Measurements from ENCODE around the gene CD2AP. TPM values are rescaled to one million over a fixed set of nuclear protein-coding genes. Genes with fewer than 3 reads are reported as not detected.
A peak's percentile ranks its signal among the peaks of the same experiment; 100 is the strongest.
"Not testable (repeated sequence)": the region's sequence is repeated elsewhere in the genome, so short reads cannot be mapped to it uniquely, and the experiment has no call there.

CD2AP gene
- total RNA-seq, 2 experiments from 2014 or later: 35.0 to 35.7 TPM

DNA sequence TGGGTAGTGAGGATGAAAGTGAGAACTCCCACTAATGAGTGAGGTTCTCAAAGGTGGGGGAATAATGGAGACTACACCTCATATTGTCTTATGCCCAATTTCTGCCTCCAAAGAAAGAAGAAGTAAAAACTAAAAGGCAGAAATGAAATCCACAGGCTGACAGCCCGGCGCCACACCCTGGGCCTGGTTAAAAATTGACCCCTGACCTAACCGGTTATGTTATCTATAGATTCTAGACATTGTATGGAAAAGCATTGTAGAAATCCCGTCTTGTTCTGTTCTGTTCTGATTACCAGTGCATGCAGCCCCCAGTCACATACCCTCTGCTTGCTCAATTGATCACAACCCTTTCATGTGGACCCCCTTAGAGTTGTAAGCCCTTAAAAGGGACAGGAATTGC is 170.0 kb downstream of the CD2AP start:
- H3K9me3 Mint-ChIP-seq, H3K36me3 Mint-ChIP-seq, H3K4me1 Mint-ChIP-seq, DNase-seq, H3K27me3 Mint-ChIP-seq, H3K27ac Mint-ChIP-seq, H3K4me3 Mint-ChIP-seq: not testable (repeated sequence)

DNA sequence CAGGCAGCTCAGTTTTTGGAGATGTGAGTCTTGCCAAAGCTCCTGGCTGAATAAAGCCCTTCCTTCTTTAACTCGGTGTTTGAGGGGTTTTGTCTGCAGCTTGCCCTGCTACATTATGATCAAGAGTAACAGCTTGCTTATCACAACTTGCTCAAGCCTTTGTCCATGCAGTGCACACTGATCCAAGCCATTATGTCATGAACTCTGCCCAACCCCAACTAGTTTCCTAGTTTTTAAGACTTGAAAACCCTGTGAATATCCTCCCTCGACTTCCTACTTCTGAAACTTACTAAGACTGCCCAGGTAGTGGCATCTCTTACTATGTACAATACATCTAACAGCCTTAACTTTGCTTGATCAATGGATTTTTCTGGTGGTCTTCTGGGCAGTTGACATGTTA is 170.4 kb downstream of the CD2AP start:
- Mint-ChIP-seq H3K36me3 (no peaks in the 10 kb centered on the region), H3K27me3 (no peaks in the 10 kb centered on the region), H3K4me3 (no peak overlapping the region), H3K4me1 (no peaks in the 10 kb centered on the region), H3K9me3 (no peaks in the 10 kb centered on the region), H3K27ac (no peak overlapping the region)
- DNase-seq: no peak

DNA sequence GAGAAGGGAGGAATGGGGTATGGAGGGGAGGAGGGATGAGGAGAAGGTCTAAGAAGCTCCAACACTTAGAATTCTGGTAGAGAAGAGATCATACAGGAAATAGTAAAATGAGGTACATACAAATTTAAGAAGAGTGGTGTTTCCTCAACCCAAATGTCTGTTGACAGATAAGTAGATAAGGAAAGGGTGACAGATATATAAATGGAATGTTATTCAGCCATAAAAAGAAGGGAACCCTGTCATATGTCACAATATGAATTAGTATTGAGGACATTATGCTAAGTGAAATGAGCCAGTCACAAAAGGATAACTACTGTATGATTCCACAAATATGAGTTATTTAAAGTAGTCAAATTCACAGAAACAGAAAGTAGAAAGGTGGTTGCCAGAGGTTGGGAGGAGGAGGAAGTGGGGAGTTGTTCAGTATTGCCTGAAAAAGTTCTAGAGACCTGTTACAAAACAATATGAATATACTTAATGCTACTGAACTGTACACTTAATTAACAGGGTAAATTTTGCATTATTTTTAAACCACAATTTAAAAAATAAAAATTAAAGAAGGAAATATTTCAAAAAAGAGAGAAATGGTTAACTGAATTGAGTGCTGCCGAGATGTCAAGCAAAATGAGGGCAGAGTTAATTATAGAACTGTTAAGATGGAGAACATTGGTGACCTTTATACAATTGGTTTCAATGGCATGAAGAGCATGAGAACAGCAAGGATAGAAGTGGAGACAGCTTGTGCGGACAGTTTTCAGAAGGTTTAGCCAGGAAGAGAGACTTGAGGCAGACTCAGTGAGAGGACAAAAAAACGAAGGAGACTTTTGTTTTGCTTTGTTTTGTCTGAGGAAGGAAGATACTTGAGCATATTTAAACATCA is 173.2 kb downstream of the CD2AP start:
- DNase-seq: no peak
- Mint-ChIP-seq H3K27me3 (no peaks in the 10 kb centered on the region), H3K9me3 (no peaks in the 10 kb centered on the region), H3K36me3 (no peaks in the 10 kb centered on the region), H3K4me3 (no peak overlapping the region), H3K4me1 (no peaks in the 10 kb centered on the region), H3K27ac (no peak overlapping the region)

DNA sequence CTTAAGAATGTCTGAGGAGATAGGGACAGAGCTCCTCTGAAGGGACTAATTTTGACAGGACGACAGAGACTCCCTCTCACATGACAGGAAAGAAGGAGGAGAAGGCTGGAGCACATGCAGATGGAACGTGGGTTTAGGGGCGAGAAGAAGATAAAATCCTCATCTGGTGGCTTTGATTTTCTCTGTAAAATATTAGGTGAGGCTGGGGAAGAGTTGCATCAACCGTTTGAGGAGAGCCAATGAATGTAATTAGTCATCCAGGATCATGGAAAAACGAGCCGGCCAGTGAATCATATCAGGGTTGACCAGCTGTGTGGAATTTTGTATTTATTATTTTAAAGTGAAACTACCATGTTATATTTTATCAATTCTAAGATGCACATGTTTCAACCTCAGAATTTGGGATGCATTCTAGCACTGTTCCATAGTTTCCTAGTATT is 173.9 kb downstream of the CD2AP start:
- no peak overlapping the region for H3K27ac Mint-ChIP-seq
- DNase-seq: no peak
- H3K27me3 Mint-ChIP-seq: no peaks in the 10 kb centered on the region
- H3K36me3 Mint-ChIP-seq: no peaks in the 10 kb centered on the region
- peaks cover 4% of the 10 kb centered on the region for H3K4me1 Mint-ChIP-seq
- H3K4me3 Mint-ChIP-seq: no peak overlapping the region
- no peaks in the 10 kb centered on the region for H3K9me3 Mint-ChIP-seq

DNA sequence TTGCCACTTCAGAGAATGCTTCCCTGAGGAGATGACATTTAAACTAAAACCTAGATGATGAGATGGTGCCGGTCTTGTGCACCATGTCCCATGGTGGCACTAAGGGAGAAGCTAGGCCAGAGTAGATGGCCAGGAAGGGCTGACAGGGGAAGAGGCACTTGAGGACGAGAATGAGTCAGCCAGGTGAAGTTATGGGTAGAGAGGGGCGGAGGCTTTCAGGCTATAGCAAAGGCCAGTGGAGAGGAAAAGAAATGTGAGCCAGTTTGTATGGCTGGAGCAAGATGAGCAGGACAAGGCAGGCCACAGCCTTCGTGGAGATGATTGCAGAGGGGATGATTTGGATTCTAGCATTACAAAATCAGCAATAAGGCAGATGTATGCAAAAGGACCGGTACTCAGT is 176.1 kb downstream of the CD2AP start:
- H3K36me3 Mint-ChIP-seq: no peaks in the 10 kb centered on the region

DNA sequence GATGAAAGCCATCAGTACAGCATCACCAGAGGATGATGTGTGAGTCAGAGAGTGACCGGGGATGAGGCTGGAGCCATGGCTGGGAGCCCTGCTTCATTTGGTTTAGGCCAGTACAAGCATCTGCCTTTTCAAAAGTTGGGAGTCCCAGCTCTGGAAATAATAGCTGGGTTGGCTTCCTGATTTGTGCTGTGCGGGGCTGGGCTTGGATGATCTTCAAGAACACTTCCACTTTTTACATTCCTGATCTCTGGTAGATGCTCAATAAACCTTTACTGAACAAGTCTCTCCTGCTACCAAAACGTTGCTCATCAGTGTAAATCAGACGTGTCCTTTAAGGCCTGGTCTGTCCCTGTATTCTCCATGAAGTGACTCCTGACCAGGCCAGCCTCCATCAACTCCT is 176.7 kb downstream of the CD2AP start:
- DNase-seq: no peak
- no peak overlapping the region for H3K4me3 Mint-ChIP-seq
- no peaks in the 10 kb centered on the region for H3K27me3 Mint-ChIP-seq

More for the DNA sequence above, 176.1 kb downstream of the CD2AP start:
- no peak for DNase-seq
- no peaks in the 10 kb centered on the region for H3K27me3 Mint-ChIP-seq
- no peak overlapping the region for H3K4me3 Mint-ChIP-seq
- H3K4me1 Mint-ChIP-seq: peaks cover 4% of the 10 kb centered on the region
- no peak overlapping the region for H3K27ac Mint-ChIP-seq
- no peaks in the 10 kb centered on the region for H3K9me3 Mint-ChIP-seq

DNA sequence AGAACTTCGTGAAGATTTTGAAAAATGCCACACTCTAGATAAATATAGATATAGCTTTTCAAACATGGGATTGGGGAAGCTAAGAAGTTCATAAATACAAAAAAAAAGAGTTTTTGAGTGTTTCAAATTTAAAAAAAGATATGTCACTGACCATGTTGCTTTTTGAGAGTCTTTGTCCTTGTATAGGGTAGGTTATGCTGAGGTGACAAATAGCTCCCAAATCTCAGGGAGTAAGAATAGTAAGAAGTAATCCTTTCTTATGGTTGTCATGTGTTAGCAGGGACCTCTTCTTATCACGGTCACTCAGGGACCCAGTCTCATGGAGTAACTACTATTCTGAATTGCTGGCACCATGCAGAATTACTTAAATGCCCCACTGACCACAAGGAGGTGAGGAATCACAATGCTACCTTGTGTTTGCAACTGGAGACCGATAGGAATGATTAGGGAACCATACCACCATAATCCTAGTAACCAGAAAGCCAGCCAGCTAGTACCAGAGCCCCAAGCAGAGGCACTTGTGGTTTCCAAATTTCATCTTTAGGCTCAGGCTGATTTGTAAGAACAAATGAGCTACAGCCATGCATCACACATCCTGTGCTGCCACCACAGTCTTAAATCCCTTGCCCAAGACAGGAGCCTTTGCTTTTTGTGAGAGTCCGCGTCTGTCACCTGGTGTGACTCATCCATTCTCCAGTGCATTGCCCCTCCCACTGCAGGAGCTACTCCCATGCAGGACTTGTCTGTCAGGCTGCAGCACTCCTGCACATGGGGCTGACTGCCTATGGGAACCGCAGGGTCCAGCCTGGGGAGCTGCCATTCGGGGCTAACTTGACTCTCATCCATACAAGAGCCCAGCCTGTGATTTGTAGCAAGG is 178.4 kb downstream of the CD2AP start:
- Mint-ChIP-seq H3K4me3 (no peak overlapping the region), H3K9me3 (no peaks in the 10 kb centered on the region), H3K27ac (no peak overlapping the region)

More for the DNA sequence above, 176.7 kb downstream of the CD2AP start:
- Mint-ChIP-seq H3K27ac (no peak overlapping the region), H3K9me3 (no peaks in the 10 kb centered on the region), H3K36me3 (no peaks in the 10 kb centered on the region), H3K4me1 (peaks cover 4% of the 10 kb centered on the region)

DNA sequence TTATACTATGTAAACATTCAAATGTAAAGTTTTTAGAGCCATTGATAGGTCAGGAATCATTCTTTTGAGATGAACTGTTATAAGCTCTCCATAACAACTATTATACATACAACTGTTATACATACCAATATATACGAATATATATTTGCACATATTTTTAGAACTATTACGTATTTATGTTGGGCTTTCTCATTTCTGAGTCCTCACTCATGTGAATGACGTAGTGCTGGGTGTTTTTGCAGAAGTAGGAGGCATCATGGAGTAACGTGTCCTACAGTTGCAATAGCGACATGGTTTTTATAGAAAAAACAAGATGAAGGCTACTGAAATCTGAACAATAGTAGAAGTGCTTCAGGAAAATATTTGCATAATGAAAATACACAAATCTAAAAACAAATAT is 184.4 kb downstream of the CD2AP start:
- Mint-ChIP-seq H3K9me3 (no peaks in the 10 kb centered on the region), H3K4me3 (no peak overlapping the region), H3K36me3 (no peaks in the 10 kb centered on the region), H3K27ac (no peak overlapping the region), H3K4me1 (peaks cover 3% of the 10 kb centered on the region), H3K27me3 (peaks cover 32% of the 10 kb centered on the region)
- no peak for DNase-seq

More for the DNA sequence above, 178.4 kb downstream of the CD2AP start:
- H3K4me1 Mint-ChIP-seq: peaks cover 4% of the 10 kb centered on the region
- peak; percentile 48 for DNase-seq
- peaks cover 11% of the 10 kb centered on the region for H3K27me3 Mint-ChIP-seq
- no peaks in the 10 kb centered on the region for H3K36me3 Mint-ChIP-seq

DNA sequence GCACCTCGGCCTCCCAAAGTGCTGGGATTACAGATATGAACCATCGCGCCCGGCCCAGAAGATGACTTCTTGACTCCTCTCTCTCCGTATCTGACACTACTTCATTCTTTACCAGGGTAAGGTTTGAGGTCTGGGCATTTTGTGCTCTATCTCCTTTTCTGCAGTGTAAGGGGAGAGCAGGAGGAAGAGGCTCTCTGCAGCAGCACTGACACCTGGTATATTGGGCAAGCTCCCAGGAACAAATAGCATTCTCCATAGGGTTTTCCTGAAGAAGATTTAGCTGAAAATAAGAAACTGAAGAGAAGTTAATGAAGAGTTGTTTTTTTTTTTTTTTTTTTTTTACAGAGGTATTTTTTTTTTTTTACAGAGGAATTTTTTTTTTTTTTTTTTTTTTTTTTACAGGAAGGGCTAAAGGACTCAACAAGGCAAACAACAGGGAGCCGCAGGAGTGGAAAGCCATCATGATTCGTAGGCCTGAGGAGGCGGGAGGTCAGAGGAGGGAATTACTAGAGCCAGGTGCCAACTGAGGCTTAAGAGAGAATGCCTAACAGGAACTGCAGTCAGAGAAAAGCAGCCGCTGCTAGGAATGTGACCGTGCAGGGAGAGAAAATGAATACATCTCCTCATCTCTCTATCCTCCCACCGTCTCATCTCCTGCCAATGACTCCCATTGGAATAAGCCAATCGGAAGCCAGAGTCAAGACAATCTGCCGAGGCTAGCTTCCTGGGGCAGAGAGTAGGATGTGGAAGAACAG is 186.1 kb downstream of the CD2AP start:
- Mint-ChIP-seq H3K4me1 (peaks cover 3% of the 10 kb centered on the region), H3K4me3 (no peak overlapping the region), H3K9me3 (no peaks in the 10 kb centered on the region), H3K27ac (no peak overlapping the region), H3K36me3 (no peaks in the 10 kb centered on the region), H3K27me3 (peaks cover 49% of the 10 kb centered on the region)
- no peak for DNase-seq

DNA sequence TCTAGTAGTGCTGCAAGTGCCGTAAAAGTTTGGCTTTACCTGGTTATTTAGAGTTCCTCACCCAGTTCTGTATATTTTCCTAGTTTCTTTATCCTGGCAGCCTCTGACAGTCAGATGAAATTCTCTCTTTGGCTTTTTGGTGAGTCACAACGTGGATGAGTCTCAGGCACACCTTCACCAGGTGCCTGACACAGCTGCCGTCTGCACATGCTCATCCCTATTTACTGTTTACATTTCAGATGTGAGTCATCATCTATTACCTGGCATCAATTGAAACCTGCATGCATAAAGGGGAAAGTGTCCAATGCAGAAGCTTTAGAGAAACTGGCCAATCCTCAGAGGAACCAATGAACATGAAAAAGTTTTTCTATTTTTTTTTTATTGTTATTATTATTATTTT is 187.5 kb downstream of the CD2AP start:
- no peak for DNase-seq
- peaks cover 54% of the 10 kb centered on the region for H3K27me3 Mint-ChIP-seq
- peaks cover 3% of the 10 kb centered on the region for H3K4me1 Mint-ChIP-seq
- H3K4me3 Mint-ChIP-seq: no peak overlapping the region
- no peak overlapping the region for H3K27ac Mint-ChIP-seq
- no peaks in the 10 kb centered on the region for H3K9me3 Mint-ChIP-seq
- H3K36me3 Mint-ChIP-seq: no peaks in the 10 kb centered on the region

DNA sequence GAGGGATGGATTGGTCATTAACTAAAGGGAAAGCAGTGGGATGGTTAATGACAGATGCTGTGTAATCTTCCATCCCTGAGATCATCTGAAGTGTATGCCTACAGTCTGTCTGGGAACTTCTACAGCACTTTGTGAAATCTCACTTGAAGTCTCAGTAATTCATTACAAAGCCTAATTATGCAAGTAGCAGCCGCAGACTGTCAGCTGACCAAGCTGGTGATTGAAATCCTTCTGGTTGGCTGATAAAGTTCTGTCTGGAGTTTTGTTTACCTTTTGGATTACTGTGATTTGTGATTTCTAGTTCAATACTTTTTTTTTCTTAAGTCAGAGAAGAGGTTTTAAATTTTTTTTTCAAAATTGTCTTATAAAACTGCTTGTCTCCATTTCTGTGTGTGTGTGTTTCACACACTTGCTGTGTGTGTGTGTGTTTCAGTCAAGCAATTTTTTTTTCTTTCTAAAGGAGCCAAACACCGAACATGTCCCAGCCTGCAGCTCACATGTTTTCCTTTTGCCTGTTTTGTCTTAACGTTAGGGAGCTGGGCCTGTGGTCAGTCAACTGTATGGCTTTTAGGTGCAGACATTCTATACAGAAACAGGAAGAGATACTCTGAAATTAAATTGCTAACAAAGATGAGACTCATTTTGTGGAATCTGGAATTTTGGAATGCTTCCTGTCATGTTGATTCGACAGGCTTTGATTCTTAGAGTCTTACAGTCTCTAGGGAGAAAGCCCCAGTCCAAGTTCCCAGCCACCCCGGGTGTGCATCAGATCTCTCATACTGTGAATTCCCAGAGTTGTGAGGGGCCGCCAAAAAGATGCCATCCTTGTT is 192.3 kb downstream of the CD2AP start:
- Mint-ChIP-seq H3K4me1 (peaks cover 3% of the 10 kb centered on the region), H3K27ac (no peak overlapping the region)

DNA sequence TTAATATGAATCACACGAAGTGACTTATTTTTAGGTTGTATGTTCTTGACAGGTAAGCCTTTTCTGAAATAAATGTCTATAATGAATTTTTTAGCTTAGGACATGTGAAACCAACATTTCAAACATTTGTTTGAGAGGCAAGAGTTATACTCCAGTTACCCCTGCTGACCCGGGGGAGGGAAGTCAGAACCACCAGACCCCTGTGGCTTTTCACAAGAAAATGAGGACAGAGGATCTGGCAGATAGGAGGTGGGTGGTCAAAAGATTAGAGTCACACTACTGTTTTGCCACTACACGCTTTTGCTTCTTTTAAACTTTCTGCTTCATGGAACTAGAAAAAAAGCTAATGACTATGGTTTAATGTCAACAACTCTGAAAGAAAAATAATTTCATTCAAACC is 193.3 kb downstream of the CD2AP start:
- Mint-ChIP-seq H3K9me3 (no peaks in the 10 kb centered on the region), H3K4me3 (no peak overlapping the region), H3K36me3 (no peaks in the 10 kb centered on the region), H3K27ac (no peak overlapping the region), H3K4me1 (peaks cover 3% of the 10 kb centered on the region), H3K27me3 (peaks cover 50% of the 10 kb centered on the region)
- no peak for DNase-seq

More for the DNA sequence above, 192.3 kb downstream of the CD2AP start:
- H3K27me3 Mint-ChIP-seq: peaks cover 51% of the 10 kb centered on the region
- no peak for DNase-seq
- H3K4me3 Mint-ChIP-seq: no peak overlapping the region
- no peaks in the 10 kb centered on the region for H3K36me3 Mint-ChIP-seq
- no peaks in the 10 kb centered on the region for H3K9me3 Mint-ChIP-seq

DNA sequence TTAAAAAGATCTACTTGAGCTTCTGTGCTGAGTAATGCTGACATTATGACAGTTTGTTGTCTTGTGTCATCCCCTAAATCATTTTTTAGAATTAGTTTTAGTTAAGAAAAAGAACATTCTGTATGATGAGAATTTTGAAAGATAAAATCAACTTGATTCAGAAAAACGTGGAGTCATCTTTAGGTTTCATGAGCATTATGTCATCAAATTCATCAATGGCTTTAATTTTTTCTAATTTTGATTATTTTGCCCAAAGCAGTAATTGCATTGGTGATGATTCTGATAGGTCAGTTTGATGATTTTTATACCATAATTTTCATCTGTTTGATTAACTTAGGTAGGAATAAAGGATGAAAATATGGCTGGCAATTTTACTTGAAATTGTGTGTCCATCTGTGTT is 194.2 kb downstream of the CD2AP start:
- Mint-ChIP-seq H3K4me1 (no peaks in the 10 kb centered on the region), H3K4me3 (no peak overlapping the region), H3K27me3 (peaks cover 44% of the 10 kb centered on the region), H3K36me3 (no peaks in the 10 kb centered on the region), H3K9me3 (no peaks in the 10 kb centered on the region), H3K27ac (no peak overlapping the region)
- DNase-seq: no peak

DNA sequence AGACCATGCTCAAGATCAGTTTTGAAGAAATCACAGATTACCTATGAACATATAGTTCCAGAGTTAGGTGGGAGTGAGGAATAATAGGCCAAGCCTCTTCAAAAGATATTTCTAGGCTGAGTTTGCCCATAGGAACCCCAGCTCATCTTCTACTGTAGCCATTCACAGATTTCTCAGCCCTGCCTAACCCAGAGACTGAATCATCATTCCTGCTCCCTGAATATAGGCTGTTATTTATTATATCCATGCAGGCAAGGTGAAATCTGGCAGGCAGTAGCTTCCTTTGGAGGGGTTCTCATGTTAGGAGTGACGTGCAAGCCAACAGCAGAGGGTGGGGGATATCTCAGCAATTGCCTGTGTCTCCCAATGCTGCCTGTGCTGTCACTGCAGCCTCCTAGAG is 195.2 kb downstream of the CD2AP start:
- no peak overlapping the region for H3K4me3 Mint-ChIP-seq
- H3K4me1 Mint-ChIP-seq: no peaks in the 10 kb centered on the region
- H3K36me3 Mint-ChIP-seq: no peaks in the 10 kb centered on the region
- no peaks in the 10 kb centered on the region for H3K9me3 Mint-ChIP-seq
- H3K27ac Mint-ChIP-seq: no peak overlapping the region
- H3K27me3 Mint-ChIP-seq: peaks cover 38% of the 10 kb centered on the region
- DNase-seq: no peak

All from activated naive CD8-positive, alpha-beta T cell treated with anti-CD3 and anti-CD28 coated beads for 36 hours (primary cell).